D721Med (cell line): ENCODE data around the gene PCDHGA5.
"Not testable (repeated sequence)": the region's sequence is repeated elsewhere in the genome, so short reads cannot be mapped to it uniquely, and the experiment has no call there.

Experiments
- DNase-seq: peaks from one replicate; pipeline ENCODE4 v3.0.0; 2011; ENCODE audit warnings: low spot score; ENCODE audit not compliant: insufficient read length
- FAIRE-seq: peaks from 2 replicates; lab custom pipeline; 2011; peaks lifted over from hg19 to GRCh38; lab: Jason Lieb, UNC
- CTCF ChIP-seq: IDR thresholded peaks from 2 replicates; pipeline ENCODE4 v1.5.1; 2012; ENCODE audit warnings: mild to moderate bottlenecking, control low read depth; ENCODE audit not compliant: insufficient read depth; ENCODE audit errors: missing control alignments

Gene PCDHGA5

GRCh38 chr5:141409598-141410306 lies 45.8 kb downstream of the PCDHGA5 start:
- DNase-seq, result no peak
- no peak for FAIRE-seq
- no peak for TF ChIP-seq CTCF

- no peak for TF ChIP-seq CTCF
- FAIRE-seq (no peak), DNase-seq (no peak)
These were observed 47.6 kb downstream of the PCDHGA5 start for GRCh38 chr5:141411575-141411974.

- DNase-seq (no peak), FAIRE-seq (no peak)
- no peak for TF ChIP-seq CTCF
These were observed 49.0 kb downstream of the PCDHGA5 start, which contains the start of gene PCDHGA10 for GRCh38 chr5:141412854-141413539. Gene PCDHGA10, plus strand, starts transcription at chr5:141412987. Its CDS starts 189 bp downstream, at chr5:141413176.

GRCh38 chr5:141413540-141414069 lies 49.6 kb downstream of the PCDHGA5 start:
- no peak for FAIRE-seq
- TF ChIP-seq CTCF, result no peak
- DNase-seq, result no peak

GRCh38 chr5:141414548-141415274 lies 50.7 kb downstream of the PCDHGA5 start:
- not testable (repeated sequence) for DNase-seq, FAIRE-seq

GRCh38 chr5:141415275-141415618 lies 51.3 kb downstream of the PCDHGA5 start:
- DNase-seq, FAIRE-seq: not testable (repeated sequence)
